ENCODE data around the gene SRPK3.

The SRPK3 gene

DNA sequence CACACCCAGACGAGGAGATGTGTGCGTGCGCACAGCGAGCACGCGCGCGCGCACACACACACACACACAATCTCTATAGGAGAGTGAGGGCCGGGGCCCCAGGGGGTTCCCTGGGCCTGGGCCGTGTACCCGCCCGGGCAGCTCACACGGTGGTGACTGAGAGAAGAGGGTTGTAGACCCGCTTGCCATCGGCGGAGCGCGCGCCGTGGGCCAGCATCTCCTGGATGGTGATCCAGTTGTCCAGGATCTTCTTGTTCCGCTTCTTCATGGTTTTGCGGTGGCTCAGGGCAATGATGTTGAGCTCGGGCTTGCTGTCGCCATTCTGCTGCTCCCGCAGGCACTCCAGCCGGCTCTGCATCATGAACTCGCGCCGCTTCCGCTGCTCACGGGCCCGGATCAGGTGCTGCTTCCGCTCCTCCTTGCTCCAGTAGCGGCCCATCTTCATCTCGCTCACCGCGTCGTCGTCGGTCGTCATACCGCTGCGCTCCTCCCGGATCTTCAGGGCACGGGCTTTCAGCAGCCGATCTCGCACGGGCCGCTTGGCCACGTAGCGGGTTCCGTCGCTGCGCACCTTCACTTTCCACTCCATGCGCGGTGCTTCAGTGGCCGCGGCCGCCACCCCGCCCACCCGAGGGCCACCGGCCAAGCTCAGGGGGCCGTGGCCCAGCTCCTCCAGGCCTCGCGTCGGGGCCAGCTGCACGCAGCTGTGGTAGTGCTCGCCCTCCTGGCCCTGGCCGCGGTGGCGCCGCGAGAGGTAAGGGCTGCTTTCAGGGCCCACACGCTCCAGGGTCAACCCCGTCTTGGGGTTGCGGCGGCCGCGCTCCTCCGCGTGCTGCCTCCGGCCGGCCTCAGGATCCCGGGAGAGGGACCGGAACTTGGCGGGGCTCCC lies 22.6 kb downstream of the SRPK3 start:
- no peak overlapping the region for H3K9ac ChIP-seq (ENCODE audit: low read length)
- H3F3A ChIP-seq (ENCODE audit: insufficient read depth, low read length), result no peaks in the 10 kb centered on the region
- no peak overlapping the region for H3K27ac ChIP-seq (ENCODE audit: low read depth, low read length, poor library complexity, severe bottlenecking)
- no peak overlapping the region for H2AFZ ChIP-seq (ENCODE audit: low read length)
- no peak overlapping the region for H3K4me2 ChIP-seq (ENCODE audit: low read length)
- peaks cover 9% of the 10 kb centered on the region for H3K36me3 ChIP-seq (ENCODE audit: insufficient read depth, low read length)
- no peaks in the 10 kb centered on the region for H3K9me2 ChIP-seq (ENCODE audit: low read depth, low read length)
- H3K4me1 ChIP-seq (ENCODE audit: insufficient read depth, low read length, severe bottlenecking), result no peaks in the 10 kb centered on the region
- TF ChIP-seq EZH2 (IDR thresholded peaks at IDR 0.05; ENCODE audit: borderline replicate concordance, low read length), result no peak
- TF ChIP-seq, protein P1, sequence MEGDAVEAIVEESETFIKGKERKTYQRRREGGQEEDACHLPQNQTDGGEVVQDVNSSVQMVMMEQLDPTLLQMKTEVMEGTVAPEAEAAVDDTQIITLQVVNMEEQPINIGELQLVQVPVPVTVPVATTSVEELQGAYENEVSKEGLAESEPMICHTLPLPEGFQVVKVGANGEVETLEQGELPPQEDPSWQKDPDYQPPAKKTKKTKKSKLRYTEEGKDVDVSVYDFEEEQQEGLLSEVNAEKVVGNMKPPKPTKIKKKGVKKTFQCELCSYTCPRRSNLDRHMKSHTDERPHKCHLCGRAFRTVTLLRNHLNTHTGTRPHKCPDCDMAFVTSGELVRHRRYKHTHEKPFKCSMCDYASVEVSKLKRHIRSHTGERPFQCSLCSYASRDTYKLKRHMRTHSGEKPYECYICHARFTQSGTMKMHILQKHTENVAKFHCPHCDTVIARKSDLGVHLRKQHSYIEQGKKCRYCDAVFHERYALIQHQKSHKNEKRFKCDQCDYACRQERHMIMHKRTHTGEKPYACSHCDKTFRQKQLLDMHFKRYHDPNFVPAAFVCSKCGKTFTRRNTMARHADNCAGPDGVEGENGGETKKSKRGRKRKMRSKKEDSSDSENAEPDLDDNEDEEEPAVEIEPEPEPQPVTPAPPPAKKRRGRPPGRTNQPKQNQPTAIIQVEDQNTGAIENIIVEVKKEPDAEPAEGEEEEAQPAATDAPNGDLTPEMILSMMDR (IDR thresholded peaks at IDR 0.05; ENCODE audit: low read length), result no peak
- H3K27me3 ChIP-seq (ENCODE audit: insufficient read depth, low read length), result no peaks in the 10 kb centered on the region
- H3K4me3 ChIP-seq (ENCODE audit: low read depth, low read length, poor library complexity, severe bottlenecking), result no peak overlapping the region
- no peaks in the 10 kb centered on the region for H3K9me3 ChIP-seq (ENCODE audit: low read length)
- no peaks in the 10 kb centered on the region for H3K79me2 ChIP-seq (ENCODE audit: insufficient read depth, low read length)
- no peaks in the 10 kb centered on the region for H4K20me1 ChIP-seq (ENCODE audit: insufficient read depth, low read length)

DNA sequence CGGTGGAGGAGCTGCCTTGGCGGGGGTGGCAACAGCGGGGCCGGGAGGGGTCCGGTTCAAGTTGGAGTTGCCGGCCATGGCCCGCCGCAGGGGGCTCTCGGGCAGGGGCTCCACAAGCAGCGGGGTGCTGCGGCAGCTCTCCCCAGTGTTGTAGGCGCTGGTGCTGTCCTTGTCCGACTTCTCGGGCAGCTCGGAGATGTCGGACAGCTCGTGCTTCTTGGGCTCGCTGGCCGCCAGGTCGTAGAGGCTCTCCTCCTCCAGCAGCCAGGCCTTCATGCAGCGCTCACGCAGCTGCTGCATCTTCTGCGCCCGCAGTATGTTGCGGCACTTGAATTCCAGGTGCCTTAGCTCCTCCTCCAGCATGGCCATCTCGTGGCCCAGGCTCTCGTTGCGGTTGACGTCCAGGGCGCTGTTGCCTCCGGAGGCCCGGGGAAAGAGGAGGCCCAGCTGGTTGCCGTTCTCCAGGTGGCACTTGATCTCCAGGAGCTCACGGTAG lies 23.3 kb downstream of the SRPK3 start:
- H3K4me1 ChIP-seq (ENCODE audit: insufficient read depth, low read length, severe bottlenecking), result no peaks in the 10 kb centered on the region
- H2AFZ ChIP-seq (ENCODE audit: low read length), result no peak overlapping the region
- no peaks in the 10 kb centered on the region for H3K9me2 ChIP-seq (ENCODE audit: low read depth, low read length)
- H3K9ac ChIP-seq (ENCODE audit: low read length), result no peak overlapping the region
- no peaks in the 10 kb centered on the region for H3K9me3 ChIP-seq (ENCODE audit: low read length)
- H3K4me2 ChIP-seq (ENCODE audit: low read length), result no peak overlapping the region
- H4K20me1 ChIP-seq (ENCODE audit: insufficient read depth, low read length), result no peaks in the 10 kb centered on the region
- no peak overlapping the region for H3K27ac ChIP-seq (ENCODE audit: low read depth, low read length, poor library complexity, severe bottlenecking)
- no peak for TF ChIP-seq EZH2 (IDR thresholded peaks at IDR 0.05; ENCODE audit: borderline replicate concordance, low read length)
- TF ChIP-seq, protein P1 (IDR thresholded peaks at IDR 0.05; ENCODE audit: low read length), result no peak
- H3K79me2 ChIP-seq (ENCODE audit: insufficient read depth, low read length), result no peaks in the 10 kb centered on the region
- H3F3A ChIP-seq (ENCODE audit: insufficient read depth, low read length), result no peaks in the 10 kb centered on the region
- H3K4me3 ChIP-seq (ENCODE audit: low read depth, low read length, poor library complexity, severe bottlenecking), result no peak overlapping the region
- peaks cover 2% of the 10 kb centered on the region; the same call in 1 of the 2 replicates for H3K36me3 ChIP-seq (ENCODE audit: insufficient read depth, low read length)
- H3K27me3 ChIP-seq (ENCODE audit: insufficient read depth, low read length), result no peaks in the 10 kb centered on the region

DNA sequence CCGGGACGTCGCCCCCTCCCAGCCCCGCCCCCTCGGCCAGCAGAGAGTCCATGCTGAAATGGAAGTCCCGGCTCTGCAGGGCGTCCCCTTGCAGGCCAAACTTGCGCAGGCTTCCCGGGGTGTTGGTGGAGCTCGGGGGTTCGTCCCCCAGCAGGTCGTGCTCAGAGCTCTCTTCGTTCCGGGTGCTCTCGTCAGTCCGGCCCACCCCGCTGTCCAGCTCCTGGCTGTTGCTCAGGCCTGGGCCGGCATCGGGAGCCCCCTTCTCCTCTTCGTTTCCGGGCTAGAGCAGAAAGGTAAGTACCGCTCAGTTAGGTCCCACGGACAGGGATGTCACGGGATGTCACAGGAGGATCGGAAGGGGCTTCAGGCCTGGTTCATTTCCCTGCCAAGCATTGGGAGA lies 23.8 kb downstream of the SRPK3 start:
- Histone ChIP-seq H2AFZ (ENCODE audit: low read length) (no peak overlapping the region), H3K79me2 (ENCODE audit: insufficient read depth, low read length) (no peaks in the 10 kb centered on the region), H3K4me1 (ENCODE audit: insufficient read depth, low read length, severe bottlenecking) (no peaks in the 10 kb centered on the region), H3K4me3 (ENCODE audit: low read depth, low read length, poor library complexity, severe bottlenecking) (no peak overlapping the region), H3K9ac (ENCODE audit: low read length) (no peak overlapping the region), H3K9me3 (ENCODE audit: low read length) (no peaks in the 10 kb centered on the region), H3K9me2 (ENCODE audit: low read depth, low read length) (no peaks in the 10 kb centered on the region), H3F3A (ENCODE audit: insufficient read depth, low read length) (no peaks in the 10 kb centered on the region), H3K36me3 (ENCODE audit: insufficient read depth, low read length) (no peaks in the 10 kb centered on the region), H3K27ac (ENCODE audit: low read depth, low read length, poor library complexity, severe bottlenecking) (no peak overlapping the region), H3K27me3 (ENCODE audit: insufficient read depth, low read length) (no peaks in the 10 kb centered on the region), H3K4me2 (ENCODE audit: low read length) (no peak overlapping the region), H4K20me1 (ENCODE audit: insufficient read depth, low read length) (no peaks in the 10 kb centered on the region)
- TF ChIP-seq, protein P1 (IDR thresholded peaks at IDR 0.05; ENCODE audit: low read length), result no peak
- no peak for TF ChIP-seq EZH2 (IDR thresholded peaks at IDR 0.05; ENCODE audit: borderline replicate concordance, low read length)
